Immature natural killer cell (primary cell): ENCODE measurements around the gene GRK6. TPM values are rescaled to one million over a fixed set of nuclear protein-coding genes. Genes with fewer than 3 reads are reported as not detected.
A peak's percentile ranks its signal among the peaks of the same experiment; 100 is the strongest.

Experiments
- DNase-seq, 3 donors: peaks; one replicate each; pipeline ENCODE4 v3.0.0; 2022; ENCODE audit warnings: mixed read lengths in 1 of 3
- H3K27ac Mint-ChIP-seq, 6 donors: one replicate each; pipeline ENCODE4 v1.8.0; 2020; ENCODE audit warnings: mixed read lengths in 6 of 6, mild to moderate bottlenecking in 5 of 6, inconsistent platforms in 4 of 6, moderate library complexity in 3 of 6
- H3K27me3 Mint-ChIP-seq, 3 donors: one replicate each; pipeline ENCODE4 v1.8.0; 2020 to 2021; ENCODE audit warnings: low read depth in 3 of 3, mild to moderate bottlenecking in 3 of 3, mixed read lengths in 3 of 3, moderate library complexity in 3 of 3, inconsistent platforms in 1 of 3
- H3K36me3 Mint-ChIP-seq, 3 donors: one replicate each; pipeline ENCODE4 v1.8.0; 2020; ENCODE audit warnings: mixed read lengths in 3 of 3, inconsistent platforms in 2 of 3, mild to moderate bottlenecking in 2 of 3
- H3K4me1 Mint-ChIP-seq, 2 donors: one replicate each; pipeline ENCODE4 v1.8.0; 2020; ENCODE audit warnings: inconsistent platforms in 2 of 2, mild to moderate bottlenecking in 2 of 2, mixed read lengths in 2 of 2, moderate library complexity in 1 of 2
- H3K4me3 Mint-ChIP-seq, 5 donors: one replicate each; pipeline ENCODE4 v1.8.0; 2020; ENCODE audit warnings: mild to moderate bottlenecking in 5 of 5, mixed read lengths in 5 of 5, inconsistent platforms in 3 of 5, moderate library complexity in 3 of 5
- H3K9me3 Mint-ChIP-seq, 6 donors: one replicate each; pipeline ENCODE4 v1.8.0; 2020; ENCODE audit warnings: mild to moderate bottlenecking in 6 of 6, mixed read lengths in 6 of 6, inconsistent platforms in 4 of 6, moderate library complexity in 3 of 6
- polyA plus RNA-seq, 3 donors: library from polyadenylated mRNA; unstranded; fragments of 300-500 nt; fragmentation: Illumina TruSeq; gene quantifications; one replicate each; pipeline ENCODE4 v1.2.3, GENCODE V29; 2021

The GRK6 gene
- polyA plus RNA-seq, 3 donors from 2014 or later, result 102 to 129 (median 103) TPM

- H3K36me3 Mint-ChIP-seq, result no peaks in the 10 kb centered on the region
- H3K27ac Mint-ChIP-seq, result peak overlapping the region; percentile 81 to 97 (median 91)
- no peaks in the 10 kb centered on the region for H3K9me3 Mint-ChIP-seq
- peak overlapping the region; percentile 7 to 84 (median 60) for H3K4me3 Mint-ChIP-seq
- peaks cover 36 to 45% of the 10 kb centered on the region in 2 donors for H3K4me1 Mint-ChIP-seq
- peaks cover 5 to 12% (median 12%) of the 10 kb centered on the region in 3 donors for H3K27me3 Mint-ChIP-seq
- peak; percentile 51 to 78 (median 57) for DNase-seq
Observed at GRCh38 chr5:177389241-177390169, 37.0 kb upstream of the GRK6 start.

GRCh38 chr5:177390363-177391300, 35.8 kb upstream of the GRK6 start:
- Mint-ChIP-seq H3K4me3 (peak overlapping the region; percentile 14 to 84 (median 72)), H3K9me3 (no peaks in the 10 kb centered on the region), H3K4me1 (peaks cover 28 to 36% of the 10 kb centered on the region in 2 donors)

GRCh38 chr5:177392765-177393164, 33.7 kb upstream of the GRK6 start:
- H3K36me3 Mint-ChIP-seq, result no peaks in the 10 kb centered on the region
- no peak for DNase-seq
- no peak overlapping the region for H3K27ac Mint-ChIP-seq
- peaks cover 7 to 12% (median 8%) of the 10 kb centered on the region in 3 donors for H3K27me3 Mint-ChIP-seq
- H3K9me3 Mint-ChIP-seq, result no peaks in the 10 kb centered on the region
- H3K4me3 Mint-ChIP-seq, result no peak overlapping the region
- peaks cover 27 to 36% of the 10 kb centered on the region in 2 donors for H3K4me1 Mint-ChIP-seq

More at GRCh38 chr5:177390363-177391300, 35.8 kb upstream of the GRK6 start:
- Mint-ChIP-seq H3K27me3 (peaks cover 5 to 12% (median 8%) of the 10 kb centered on the region in 3 donors), H3K27ac (peak overlapping the region; percentile 81 to 97 (median 91)), H3K36me3 (no peaks in the 10 kb centered on the region)
- peak; percentile 83 to 86 (median 84) for DNase-seq

- Mint-ChIP-seq H3K4me3 (peak overlapping the region in 1 of 5 donors; percentile 13), H3K4me1 (peaks cover 24 to 31% of the 10 kb centered on the region in 2 donors), H3K36me3 (no peaks in the 10 kb centered on the region), H3K9me3 (no peaks in the 10 kb centered on the region), H3K27me3 (peaks cover 7 to 11% (median 8%) of the 10 kb centered on the region in 3 donors), H3K27ac (peak overlapping the region in 1 of 6 donors; percentile 53)
- DNase-seq, result no peak
Observed at GRCh38 chr5:177393206-177393765, 33.2 kb upstream of the GRK6 start.

- Mint-ChIP-seq H3K9me3 (no peaks in the 10 kb centered on the region), H3K27me3 (peaks cover 7 to 10% (median 9%) of the 10 kb centered on the region in 3 donors), H3K4me1 (peaks cover 17 to 24% of the 10 kb centered on the region in 2 donors), H3K36me3 (no peaks in the 10 kb centered on the region), H3K27ac (no peak overlapping the region), H3K4me3 (no peak overlapping the region)
- no peak for DNase-seq
Observed at GRCh38 chr5:177393990-177394389, 32.5 kb upstream of the GRK6 start.

GRCh38 chr5:177396078-177396477, 30.4 kb upstream of the GRK6 start:
- peaks cover under 1 to 6% (median 5%) of the 10 kb centered on the region in 3 donors for H3K27me3 Mint-ChIP-seq
- H3K9me3 Mint-ChIP-seq, result no peaks in the 10 kb centered on the region
- no peak overlapping the region for H3K4me3 Mint-ChIP-seq
- no peak for DNase-seq
- H3K4me1 Mint-ChIP-seq, result peaks cover 0 to 4% of the 10 kb centered on the region in 2 donors
- H3K36me3 Mint-ChIP-seq, result no peaks in the 10 kb centered on the region
- no peak overlapping the region for H3K27ac Mint-ChIP-seq

GRCh38 chr5:177396807-177397206, 29.7 kb upstream of the GRK6 start:
- peaks cover 0 to 2% of the 10 kb centered on the region in 2 donors for H3K4me1 Mint-ChIP-seq
- no peak overlapping the region for H3K27ac Mint-ChIP-seq
- no peak for DNase-seq
- no peaks in the 10 kb centered on the region for H3K9me3 Mint-ChIP-seq
- H3K4me3 Mint-ChIP-seq, result no peak overlapping the region
- H3K27me3 Mint-ChIP-seq, result peaks cover 0 to 12% (median 8%) of the 10 kb centered on the region in 3 donors
- no peaks in the 10 kb centered on the region for H3K36me3 Mint-ChIP-seq

- H3K27me3 Mint-ChIP-seq, result peaks cover 2 to 18% (median 12%) of the 10 kb centered on the region in 3 donors
- DNase-seq, result no peak
- H3K4me3 Mint-ChIP-seq, result no peak overlapping the region
- peaks cover 7 to 10% of the 10 kb centered on the region in 2 donors for H3K4me1 Mint-ChIP-seq
- H3K27ac Mint-ChIP-seq, result no peak overlapping the region
- no peaks in the 10 kb centered on the region for H3K9me3 Mint-ChIP-seq
- no peaks in the 10 kb centered on the region for H3K36me3 Mint-ChIP-seq
Observed at GRCh38 chr5:177397875-177398390, 28.5 kb upstream of the GRK6 start.

GRCh38 chr5:177399997-177400868, 26.2 kb upstream of the GRK6 start, which contains the start of gene PFN3:
Gene PFN3, minus strand, starts transcription at chr5:177400661. Its CDS starts 85 bp downstream, at chr5:177400576.
- Mint-ChIP-seq H3K27ac (no peak within 1 kb of the TSS), H3K36me3 (no peaks in the 10 kb centered on the region), H3K4me3 (no peak within 1 kb of the TSS), H3K9me3 (no peaks in the 10 kb centered on the region), H3K27me3 (peaks cover 8 to 24% (median 12%) of the 10 kb centered on the region in 3 donors), H3K4me1 (peaks cover 23 to 26% of the 10 kb centered on the region in 2 donors)
- no peak for DNase-seq

- H3K4me1 Mint-ChIP-seq, result peaks cover 45 to 47% of the 10 kb centered on the region in 2 donors
- H3K27me3 Mint-ChIP-seq, result peaks cover 12 to 24% (median 12%) of the 10 kb centered on the region in 3 donors
- peak overlapping the region in 3 of 6 donors; percentile 12 to 53 (median 51) for H3K27ac Mint-ChIP-seq
- H3K36me3 Mint-ChIP-seq, result no peaks in the 10 kb centered on the region
- H3K9me3 Mint-ChIP-seq, result no peaks in the 10 kb centered on the region
- H3K4me3 Mint-ChIP-seq, result peak overlapping the region; percentile 63 to 81 (median 77)
- DNase-seq, result no peak
Observed at GRCh38 chr5:177402271-177403043, 24.0 kb upstream of the GRK6 start.

- peak overlapping the region; percentile 63 to 81 (median 77) for H3K4me3 Mint-ChIP-seq
- peak overlapping the region in 3 of 6 donors; percentile 46 to 82 (median 53) for H3K27ac Mint-ChIP-seq
- peaks cover 12 to 22% (median 12%) of the 10 kb centered on the region in 3 donors for H3K27me3 Mint-ChIP-seq
- H3K36me3 Mint-ChIP-seq, result no peaks in the 10 kb centered on the region
- peak; percentile 59 to 67 (median 64) for DNase-seq
- H3K4me1 Mint-ChIP-seq, result peaks cover 45 to 47% of the 10 kb centered on the region in 2 donors
- H3K9me3 Mint-ChIP-seq, result no peaks in the 10 kb centered on the region
Observed at GRCh38 chr5:177403102-177403791, 23.2 kb upstream of the GRK6 start.
